HTR-8/SVneo (cell line): Measurements from ENCODE around the gene PDXP.
A peak's percentile ranks its signal among the peaks of the same experiment; 100 is the strongest.
"Not testable (repeated sequence)": the region's sequence is repeated elsewhere in the genome, so short reads cannot be mapped to it uniquely, and the experiment has no call there.

ENCODE experiments used
- DNase-seq: peaks from one replicate; pipeline ENCODE4 v3.0.0; 2011; ENCODE audit warnings: low spot score, mixed read lengths; ENCODE audit not compliant: insufficient read length
- FAIRE-seq: peaks from 2 replicates; lab custom pipeline; 2011; peaks lifted over from hg19 to GRCh38; lab: Jason Lieb, UNC

Gene PDXP, protein sequence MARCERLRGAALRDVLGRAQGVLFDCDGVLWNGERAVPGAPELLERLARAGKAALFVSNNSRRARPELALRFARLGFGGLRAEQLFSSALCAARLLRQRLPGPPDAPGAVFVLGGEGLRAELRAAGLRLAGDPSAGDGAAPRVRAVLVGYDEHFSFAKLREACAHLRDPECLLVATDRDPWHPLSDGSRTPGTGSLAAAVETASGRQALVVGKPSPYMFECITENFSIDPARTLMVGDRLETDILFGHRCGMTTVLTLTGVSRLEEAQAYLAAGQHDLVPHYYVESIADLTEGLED

DNA sequence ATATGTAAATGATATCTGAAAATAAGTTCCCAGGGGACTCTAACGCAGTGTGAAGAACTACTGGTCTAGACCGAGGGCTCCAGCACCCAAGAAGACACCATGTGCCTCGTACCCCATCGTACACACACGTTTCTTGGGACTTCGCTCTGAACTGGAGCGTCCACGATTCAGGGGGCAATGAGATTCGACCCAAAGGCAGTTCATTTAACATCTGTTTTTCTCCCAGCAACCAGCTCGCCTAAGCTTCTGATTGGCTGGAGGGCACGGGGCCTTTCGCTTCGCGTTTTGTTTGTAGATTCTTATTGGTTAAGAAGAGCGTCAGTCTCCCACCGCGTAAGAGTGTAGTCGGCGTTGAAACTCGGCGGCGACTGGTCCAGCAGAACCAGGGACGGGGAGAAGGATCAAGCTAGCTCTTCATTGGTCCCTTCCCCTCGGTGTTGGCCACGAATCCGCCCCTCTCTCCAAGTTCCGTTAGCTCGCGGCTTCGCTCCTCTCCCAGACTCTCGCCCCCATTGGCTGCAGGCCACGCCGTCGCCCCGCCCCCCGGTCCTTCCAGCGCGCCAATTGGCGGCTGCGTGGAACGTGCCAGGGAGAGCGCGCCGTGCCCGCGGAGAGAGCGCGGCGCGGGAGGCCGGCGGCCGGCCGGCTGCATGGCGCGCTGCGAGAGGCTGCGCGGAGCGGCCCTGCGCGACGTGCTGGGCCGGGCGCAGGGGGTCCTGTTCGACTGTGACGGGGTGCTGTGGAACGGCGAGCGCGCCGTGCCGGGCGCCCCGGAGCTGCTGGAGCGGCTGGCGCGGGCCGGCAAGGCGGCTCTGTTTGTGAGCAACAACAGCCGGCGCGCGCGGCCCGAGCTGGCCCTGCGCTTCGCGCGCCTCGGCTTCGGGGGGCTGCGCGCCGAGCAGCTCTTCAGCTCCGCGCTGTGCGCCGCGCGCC is at the start of gene PDXP:
PDXP (plus strand) TSS at position 591 of the 933 bp plus-strand sequence; CDS start at position 651, 60 bp downstream.
- peak; percentile 96 for DNase-seq

DNA sequence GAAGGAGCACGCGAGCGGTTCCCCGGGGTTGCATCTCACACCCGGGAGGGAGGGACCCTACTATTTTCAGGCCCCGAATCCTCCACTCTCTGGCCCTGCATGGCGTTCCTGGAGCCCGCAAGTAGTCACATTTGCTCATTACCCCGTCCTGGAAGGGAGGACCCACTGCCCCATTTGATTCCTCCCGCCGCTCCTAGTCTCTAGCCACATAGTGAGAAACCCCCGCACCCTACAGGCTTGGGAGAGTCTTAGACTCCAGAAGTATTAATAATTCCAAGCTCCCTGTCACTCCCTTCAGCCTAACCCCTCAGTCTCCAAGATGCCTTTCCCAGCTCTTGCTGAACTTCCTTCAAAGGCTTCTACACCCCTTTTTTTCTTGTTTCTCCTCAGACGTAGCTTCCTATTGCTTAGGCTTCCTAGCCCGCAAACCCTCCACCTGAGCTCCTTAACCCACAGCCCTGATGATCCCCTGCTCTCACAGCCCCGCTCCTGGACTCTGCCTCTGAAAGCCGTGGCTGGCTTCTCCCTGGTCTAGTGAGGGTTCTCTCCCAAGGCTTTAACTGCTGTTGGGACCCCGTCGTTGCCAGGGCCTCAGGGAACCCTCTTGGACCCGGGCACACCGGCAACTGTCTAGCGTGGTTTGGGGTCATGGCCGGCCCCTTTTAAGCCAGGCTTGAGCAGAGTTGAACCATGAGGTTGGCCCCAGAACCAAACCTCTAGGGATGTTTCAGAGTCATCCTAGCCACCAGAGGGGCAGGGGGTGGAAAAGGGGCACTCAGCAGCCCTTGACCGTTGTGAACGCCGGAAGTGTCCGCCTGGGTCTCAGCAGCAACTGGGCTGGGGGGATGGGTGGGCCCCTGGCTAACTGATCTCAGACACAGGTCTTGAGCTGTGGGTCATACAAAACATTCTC is 49.0 kb upstream of the PDXP start:
- FAIRE-seq = no peak

More for the DNA sequence above, at the start of gene PDXP:
- peak; percentile 77 for FAIRE-seq

DNA sequence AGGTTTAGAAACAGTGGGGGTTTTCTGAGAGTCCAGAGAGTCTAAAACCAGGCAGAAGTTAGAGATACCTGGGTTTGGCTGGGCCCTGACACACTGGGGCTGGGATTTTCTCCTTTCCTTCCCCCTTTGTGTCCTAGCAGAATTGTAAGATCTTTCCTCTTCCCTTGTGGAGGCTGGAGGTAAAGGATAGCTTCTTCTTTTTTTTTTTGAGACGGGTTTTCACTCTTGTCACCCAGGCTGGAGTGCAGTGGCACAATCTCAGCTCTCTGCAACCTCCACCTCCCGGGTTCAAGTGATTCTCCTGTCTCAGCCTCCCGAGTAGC is 48.4 kb upstream of the PDXP start:
- DNase-seq, FAIRE-seq: not testable (repeated sequence)

More for the DNA sequence above, 49.0 kb upstream of the PDXP start:
- no peak for DNase-seq

DNA sequence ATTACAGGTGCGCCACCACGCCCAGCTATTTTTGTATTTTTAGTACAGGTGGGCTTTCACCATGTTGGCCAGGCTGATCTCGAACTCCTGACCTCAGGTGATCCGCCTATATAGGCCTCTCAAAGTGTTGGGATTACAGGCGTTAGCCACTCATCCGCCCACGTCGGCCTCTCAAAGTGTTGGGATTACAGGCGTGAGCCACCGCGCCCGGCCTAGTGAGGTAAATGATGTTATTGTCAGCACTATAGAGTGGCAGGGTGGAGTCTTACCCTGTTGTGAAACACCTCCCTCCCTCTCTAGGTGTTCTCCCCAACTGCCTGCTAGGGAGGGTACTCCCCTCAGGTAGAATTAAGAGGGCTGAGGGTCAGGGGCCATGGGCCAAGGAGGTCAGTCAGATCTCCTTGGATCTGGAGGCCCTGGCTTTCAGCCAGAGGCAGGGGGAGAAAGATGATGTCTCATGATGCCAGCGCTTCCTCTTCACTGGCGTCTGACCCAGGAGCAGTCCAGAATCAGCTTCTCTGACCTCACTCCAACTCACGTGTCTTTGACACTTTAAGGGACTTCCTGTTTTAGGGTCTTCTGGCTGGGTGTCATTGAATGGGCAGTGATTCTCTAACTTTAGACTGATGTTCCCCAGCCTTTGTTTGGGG is 47.9 kb upstream of the PDXP start:
- FAIRE-seq = no peak
- DNase-seq = no peak

DNA sequence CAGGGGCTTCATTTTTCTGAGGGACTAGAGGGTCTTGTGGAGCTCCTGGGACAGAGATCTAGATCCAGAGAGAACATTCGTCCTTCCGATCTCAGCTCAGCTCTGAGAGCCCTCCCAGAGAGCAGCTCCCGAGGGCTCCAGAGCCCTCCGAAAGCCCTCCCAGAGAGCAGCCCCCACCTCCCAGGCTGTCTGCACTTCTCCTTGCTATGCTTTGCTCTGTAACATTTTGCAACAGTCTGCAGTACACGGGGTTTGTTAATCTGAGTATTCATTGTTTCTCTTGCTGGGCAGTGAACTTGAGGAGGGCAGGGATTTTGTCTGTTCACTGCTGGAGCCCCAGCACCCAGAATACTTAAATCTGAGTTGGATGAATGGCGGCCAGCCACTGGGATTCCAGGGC is 47.3 kb upstream of the PDXP start:
- no peak for DNase-seq
- FAIRE-seq = no peak

DNA sequence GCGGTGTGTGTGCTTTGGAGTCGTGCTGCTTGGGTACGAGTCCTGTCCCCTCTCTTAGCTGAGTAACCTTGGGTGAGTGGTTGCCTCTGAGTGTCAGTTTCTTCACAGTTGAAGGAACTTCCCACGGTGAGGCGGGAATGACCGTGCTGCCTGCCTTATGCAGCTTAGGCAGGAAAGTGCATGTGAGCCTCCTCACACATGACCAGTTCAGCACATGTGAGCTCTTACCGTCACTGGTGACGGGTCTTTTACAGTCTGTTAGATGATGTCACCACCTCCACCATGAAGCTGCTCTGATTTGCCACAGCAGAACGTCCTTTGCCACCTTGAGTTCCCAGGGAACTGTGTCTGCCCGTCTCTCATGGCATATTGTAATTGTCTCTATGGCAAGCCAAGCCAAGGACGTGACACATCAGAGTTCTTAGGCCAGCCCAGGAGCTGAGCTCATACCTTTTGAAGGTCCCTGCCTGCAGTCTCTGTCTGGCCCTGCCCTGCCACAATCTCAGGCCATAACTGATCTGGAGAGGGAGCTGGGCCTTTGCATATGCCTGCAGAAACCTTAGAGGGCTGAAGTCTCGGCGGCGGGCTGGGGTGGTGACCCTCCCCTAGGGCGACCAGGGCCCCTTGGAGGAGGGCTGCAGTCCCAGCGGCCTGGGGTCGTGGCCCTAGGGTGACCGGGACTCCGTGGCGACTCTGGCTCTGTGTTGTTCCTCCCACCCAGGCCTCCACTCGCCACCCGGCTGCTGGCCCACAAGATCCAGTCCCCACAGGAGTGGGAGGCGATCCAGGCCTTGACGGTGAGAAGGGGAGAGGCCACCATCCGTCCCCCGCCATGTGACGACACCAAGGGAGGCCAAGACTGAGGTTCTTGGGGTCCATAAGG is 42.1 kb upstream of the PDXP start:
- DNase-seq (no peak), FAIRE-seq (no peak)

DNA sequence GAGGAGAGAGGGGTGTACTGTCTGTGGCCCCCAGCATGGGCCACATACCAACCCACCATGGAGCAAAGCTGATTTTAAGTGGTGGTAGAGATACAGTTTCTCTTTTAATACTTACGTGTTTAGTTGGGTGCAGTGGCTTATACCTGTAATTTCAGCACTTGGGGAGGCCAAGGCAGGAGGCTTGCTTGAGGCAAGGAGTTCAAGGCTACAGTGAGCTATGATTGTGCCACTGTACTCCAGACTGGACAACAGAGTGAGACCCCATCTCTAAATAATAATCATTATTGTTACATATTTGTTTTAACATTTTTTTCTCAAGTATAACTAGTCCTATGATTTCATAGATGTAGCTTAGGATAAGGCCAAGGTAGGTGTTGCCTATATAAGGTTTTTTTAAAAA is 41.1 kb upstream of the PDXP start:
- no peak for FAIRE-seq
- no peak for DNase-seq

DNA sequence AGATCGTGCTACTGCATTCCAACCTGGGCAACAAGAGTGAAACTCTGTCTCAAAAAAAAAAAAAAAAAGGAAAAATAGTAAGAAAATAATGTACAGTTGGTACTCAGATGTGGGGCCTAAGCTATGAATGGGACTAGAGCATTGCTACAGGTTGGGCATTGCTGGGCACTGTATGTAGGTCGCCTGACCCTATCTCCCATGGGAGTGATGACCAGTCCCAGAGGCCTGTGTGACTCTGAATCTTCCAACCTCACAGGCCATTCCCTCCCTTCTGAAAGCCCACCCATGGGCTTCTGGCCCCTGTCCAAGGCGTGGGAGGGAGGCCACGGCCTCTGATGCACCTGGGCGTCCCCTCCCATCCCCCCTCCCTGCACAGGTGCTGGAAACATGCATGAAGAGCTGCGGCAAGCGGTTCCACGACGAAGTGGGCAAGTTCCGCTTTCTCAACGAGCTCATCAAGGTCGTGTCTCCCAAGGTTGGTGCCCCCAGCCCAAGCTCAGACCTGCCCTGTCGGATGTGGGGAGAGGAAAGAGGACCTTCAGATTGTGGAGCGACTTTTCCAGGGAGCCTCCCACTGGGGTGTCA is 40.4 kb upstream of the PDXP start:
- FAIRE-seq (no peak), DNase-seq (no peak)

DNA sequence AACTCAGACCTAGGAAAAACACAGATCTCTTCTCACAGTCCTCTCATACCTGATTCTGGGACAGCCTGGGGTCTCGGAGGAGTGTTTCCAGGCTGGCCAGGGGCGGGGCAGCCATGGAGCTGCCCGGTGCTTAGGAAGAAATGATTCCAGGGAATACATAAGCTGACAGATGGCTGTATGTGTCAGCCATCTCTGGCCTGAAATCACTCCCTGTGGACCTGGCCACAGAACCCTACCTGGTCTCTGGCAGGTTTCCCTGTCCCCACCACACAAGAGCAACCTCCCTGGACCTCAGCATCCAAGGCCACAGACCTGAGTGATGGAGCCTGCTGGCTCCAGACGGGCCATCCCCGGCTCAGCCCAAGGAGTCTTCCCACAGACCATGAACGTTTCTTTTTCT is 39.8 kb upstream of the PDXP start:
- FAIRE-seq (no peak), DNase-seq (no peak)

DNA sequence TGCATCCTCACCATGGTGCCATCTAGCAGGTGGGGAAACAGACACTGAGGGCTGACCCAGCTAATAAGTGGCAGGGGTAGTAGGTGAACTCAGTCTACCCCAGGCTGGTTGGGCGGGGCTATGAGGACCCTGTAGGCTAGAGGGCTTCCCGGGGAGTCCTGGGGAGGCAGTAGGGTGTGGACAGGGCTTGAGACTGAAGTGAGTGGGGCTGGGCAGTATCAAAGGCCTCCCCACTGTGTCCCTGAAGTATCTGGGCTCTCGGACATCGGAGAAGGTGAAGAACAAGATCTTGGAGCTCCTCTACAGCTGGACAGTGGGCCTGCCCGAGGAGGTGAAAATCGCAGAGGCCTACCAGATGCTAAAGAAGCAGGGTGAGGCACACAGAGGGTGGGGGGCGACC is 38.5 kb upstream of the PDXP start:
- FAIRE-seq (no peak), DNase-seq (no peak)

DNA sequence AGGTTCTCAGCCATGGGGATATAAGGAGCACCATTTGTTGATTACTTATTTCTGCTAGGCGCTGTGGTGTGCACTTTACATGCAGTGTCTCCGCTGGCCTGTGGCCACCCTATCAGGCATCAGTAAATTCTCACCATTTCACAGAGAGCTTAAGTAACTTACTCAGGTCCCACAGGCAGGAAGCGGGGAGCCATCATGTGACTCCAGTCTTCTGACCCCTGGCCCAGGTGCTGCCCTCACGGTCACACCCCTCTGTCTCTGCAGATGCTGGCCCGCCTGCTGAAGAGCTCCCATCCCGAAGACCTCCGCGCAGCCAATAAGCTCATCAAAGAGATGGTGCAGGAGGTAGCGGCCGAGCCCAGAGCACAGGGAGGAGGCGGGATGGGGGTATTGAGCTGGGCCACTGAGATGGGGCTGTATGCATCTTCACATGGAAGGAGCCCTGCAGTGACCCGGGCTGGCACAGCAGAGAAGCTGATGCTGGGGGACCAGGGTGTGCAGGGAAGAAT is 37.1 kb upstream of the PDXP start:
- FAIRE-seq = no peak
- no peak for DNase-seq

DNA sequence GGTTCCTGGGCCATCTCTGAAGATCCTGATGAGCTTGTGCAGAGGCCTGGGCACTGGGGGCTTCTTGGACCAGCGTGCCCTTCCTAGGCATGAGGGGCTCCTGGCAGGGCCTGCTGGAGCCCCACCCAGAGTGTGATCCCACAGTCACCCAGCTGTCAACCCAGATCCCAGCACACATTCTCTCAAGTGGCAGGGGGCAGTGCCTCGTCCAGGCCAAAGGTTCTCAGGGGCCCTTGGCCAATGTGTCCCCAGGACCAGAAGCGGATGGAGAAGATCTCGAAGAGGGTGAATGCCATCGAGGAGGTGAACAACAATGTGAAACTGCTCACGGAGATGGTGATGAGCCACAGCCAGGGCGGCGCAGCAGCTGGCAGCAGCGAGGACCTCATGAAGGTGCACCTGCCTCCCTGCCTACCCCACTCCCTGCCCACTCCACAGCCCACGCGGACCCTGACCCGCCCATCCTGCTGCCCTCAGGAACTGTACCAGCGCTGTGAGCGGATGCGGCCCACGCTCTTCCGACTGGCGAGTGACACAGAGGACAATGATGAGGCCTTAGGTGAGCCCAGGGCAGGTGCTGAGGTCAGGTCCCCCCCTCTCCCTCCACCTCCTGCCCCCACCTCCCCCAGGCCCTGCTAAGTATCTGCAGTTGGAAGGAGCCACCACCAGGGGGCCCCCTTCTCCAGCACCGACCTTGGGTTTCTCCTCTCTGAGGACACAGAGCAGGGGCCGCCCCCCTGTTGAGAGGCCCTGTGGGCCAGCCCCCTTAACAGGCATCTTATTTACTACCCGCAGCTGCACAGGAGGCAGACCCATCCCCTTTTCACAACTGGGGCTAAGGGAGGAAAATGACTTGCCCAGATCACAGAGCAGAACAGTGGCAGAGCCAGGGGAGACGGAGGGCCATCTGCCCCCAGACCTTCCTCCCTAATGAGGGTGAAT is 35.2 kb upstream of the PDXP start:
- DNase-seq (peak; percentile 45), FAIRE-seq (no peak)

DNA sequence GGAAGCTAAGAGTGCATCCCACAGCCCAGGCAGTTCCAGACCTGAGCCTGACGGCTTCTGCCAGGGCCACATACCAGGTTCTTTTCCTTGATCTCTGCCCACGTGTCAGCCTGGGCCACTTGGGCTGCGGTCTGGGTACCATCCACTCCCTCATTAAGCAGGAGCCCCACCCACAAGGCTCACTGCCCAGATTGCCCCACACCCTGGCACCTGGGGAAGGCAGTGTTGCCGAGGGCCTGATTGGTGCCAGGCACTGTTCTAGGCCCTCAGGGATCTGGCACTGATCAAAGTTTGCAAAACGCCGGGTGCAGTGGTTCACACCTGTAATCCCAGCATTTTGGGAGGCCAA is 34.5 kb upstream of the PDXP start:
- DNase-seq (no peak), FAIRE-seq (no peak)

DNA sequence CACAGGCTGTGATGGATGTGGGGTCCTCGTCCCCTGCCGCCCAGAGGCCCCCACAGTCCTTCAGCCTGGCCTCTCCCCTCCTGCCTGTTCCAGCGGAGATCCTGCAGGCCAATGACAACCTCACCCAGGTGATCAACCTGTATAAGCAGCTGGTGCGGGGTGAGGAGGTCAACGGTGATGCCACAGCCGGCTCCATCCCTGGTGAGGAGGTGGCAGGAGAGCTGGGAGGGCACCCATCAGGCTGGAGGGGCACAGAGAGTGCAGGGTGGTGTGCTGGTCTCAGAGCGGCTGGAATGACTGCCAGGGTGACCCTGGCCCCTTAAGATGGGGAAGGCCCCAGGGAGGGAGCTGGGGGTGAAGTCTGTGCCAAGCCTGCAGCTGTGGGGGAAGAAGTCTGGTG is 33.6 kb upstream of the PDXP start:
- FAIRE-seq (no peak), DNase-seq (no peak)

DNA sequence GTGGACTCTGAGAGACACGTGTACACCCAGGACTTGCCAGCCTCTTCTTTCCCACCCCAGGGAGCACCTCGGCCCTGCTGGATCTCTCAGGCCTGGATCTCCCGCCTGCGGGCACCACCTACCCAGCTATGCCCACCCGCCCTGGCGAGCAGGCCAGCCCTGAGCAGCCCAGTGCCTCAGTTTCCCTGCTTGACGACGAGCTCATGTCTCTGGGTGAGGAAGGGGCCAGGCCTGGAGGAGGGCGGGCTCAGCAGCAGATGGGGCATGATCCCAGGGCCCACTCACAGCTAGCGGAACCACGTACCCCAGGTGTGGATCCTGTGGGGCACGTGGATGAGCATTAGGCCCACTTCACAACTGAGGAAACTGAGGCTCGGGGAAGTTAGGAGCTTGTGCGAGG is 32.8 kb upstream of the PDXP start:
- DNase-seq (no peak), FAIRE-seq (no peak)

DNA sequence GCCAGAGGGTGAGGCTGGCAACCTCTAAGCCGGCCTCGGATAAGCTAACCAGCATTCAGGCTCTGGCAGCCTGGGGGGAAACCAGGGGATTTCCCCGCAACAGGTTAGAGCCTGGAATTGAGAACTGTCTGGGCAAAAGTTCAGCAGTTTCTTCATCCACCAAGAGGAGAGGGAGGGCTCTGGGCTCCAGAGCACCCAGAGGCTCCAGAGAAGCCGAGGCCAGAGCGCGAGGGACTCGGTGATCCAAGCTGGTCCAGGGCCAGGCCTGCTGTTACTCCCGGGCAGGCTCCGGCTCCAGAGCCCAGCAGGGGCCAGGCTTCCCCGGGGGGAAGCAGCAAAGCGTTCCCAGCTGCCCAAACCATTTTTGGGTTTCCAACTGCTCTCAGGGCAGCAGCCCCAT is 32.4 kb upstream of the PDXP start:
- DNase-seq (no peak), FAIRE-seq (no peak)

DNA sequence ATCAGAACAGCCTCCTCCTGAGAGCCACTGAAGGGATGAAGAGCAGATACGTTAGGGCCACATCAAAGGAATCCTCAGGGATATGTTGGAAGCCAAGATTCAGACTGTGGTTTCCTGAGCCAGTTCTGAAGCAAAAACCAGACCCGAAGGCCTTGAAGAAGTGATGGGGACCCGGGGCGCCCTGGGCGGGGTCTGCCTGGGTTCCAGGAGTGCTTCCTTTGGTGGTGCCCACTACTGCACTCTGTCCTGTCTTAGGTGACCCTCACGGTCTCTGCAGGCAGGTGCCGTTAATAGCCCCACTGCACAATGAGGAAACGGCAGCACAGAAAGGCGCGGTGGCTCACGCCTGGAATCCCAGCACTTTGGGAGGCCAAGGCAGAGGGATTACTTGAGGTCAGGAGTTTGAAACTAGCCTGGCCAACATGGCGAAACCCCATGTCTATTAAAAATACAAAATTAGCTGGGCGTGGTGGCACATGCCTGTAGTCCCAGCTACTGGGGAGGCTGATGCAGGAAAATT is 31.9 kb upstream of the PDXP start:
- DNase-seq (no peak), FAIRE-seq (no peak)
